Measurements from ENCODE around the gene ZNF93. TPM values are rescaled to one million over a fixed set of nuclear protein-coding genes. Genes with fewer than 3 reads are reported as not detected.

ZNF93 gene
- total and polyA plus RNA-seq, 2 of the 8 experiments (the other 6 are each of a cell fraction or from before 2014, with no cell fraction given) = 40.8 to 61.8 TPM

- TF ChIP-seq KDM4A (IDR thresholded peaks at IDR 0.05; ENCODE audit: low read depth, low read length, severe bottlenecking) (no peak), SIN3A (conservative IDR thresholded peaks at IDR 0.05 in 1 of 2, IDR thresholded peaks at IDR 0.05 in 1 of 2; ENCODE audit: low read depth in 1 of 2, low read length in 2 of 2) (peak in 1 of 2 experiments; percentile 27; a peak in 1 of 4 replicates), CHD7 (IDR thresholded peaks at IDR 0.05; ENCODE audit: insufficient replicate concordance, low read length) (no peak), GTF2F1 (IDR thresholded peaks at IDR 0.05; ENCODE audit: borderline replicate concordance, low read depth, low read length) (no peak; the same call in 1 of the 2 replicates), HDAC6 (IDR thresholded peaks at IDR 0.05; ENCODE audit: low read depth, low read length) (no peak), RNF2 (IDR thresholded peaks at IDR 0.05; ENCODE audit: borderline replicate concordance, low read depth, low read length, missing control alignments, poor library complexity, severe bottlenecking) (no peak), SP4 (IDR thresholded peaks at IDR 0.05; ENCODE audit: low read length) (peak; percentile 40; the same call in 1 of the 2 replicates), SIX5 (IDR thresholded peaks at IDR 0.05; ENCODE audit: low read depth, low read length) (no peak), JUND (IDR thresholded peaks at IDR 0.05; ENCODE audit: low read length) (0 out of 2 replicates have a peak, but pooled peaks have one; percentile 4)
These were observed at the start of gene ZNF93 (continued) for GRCh38 chr19:19900729-19901444.

Measured in H1 (cell line).